ENCODE data around the gene TTF2.
"Not testable (repeated sequence)": the region's sequence is repeated elsewhere in the genome, so short reads cannot be mapped to it uniquely, and the experiment has no call there.

Gene TTF2

DNA sequence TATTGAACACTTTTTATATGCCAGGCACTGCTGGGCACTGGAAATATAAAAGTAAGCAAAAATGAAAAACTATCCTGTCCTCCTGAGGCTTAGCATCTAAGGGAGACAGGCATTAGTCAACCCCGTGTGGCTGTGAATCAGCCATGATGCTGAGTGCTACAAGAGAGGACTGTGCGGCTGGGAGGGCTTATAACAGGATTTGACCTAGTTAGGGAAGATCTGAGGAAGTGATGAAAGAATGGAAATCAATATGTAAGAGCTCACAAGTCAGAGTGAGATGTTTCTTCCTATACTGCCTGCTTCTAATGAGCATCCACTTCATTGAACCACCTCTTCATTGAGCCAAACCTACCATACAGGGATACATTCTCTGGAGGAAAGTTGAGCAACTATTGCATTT is 46.4 kb downstream of the TTF2 start:
- Histone ChIP-seq H3K27ac (ENCODE audit: low read depth, low read length, severe bottlenecking) (no peak overlapping the region), H3K9me3 (ENCODE audit: control insufficient read depth, low read length) (no peaks in the 10 kb centered on the region), H3K36me3 (ENCODE audit: control insufficient read depth, insufficient read depth, low read length) (peaks cover 49% of the 10 kb centered on the region), H3K4me3 (ENCODE audit: extremely low read depth, insufficient read depth, low read length, poor library complexity, severe bottlenecking) (no peak overlapping the region), H3K4me1 (ENCODE audit: control insufficient read depth, insufficient read depth, low read length, poor library complexity, severe bottlenecking) (no peaks in the 10 kb centered on the region)
- WGBS, 2 experiments (ENCODE audit: insufficient coverage in 2 of 2), result 78 to 100% methylated on average over 2 of the region's 2 CpGs

DNA sequence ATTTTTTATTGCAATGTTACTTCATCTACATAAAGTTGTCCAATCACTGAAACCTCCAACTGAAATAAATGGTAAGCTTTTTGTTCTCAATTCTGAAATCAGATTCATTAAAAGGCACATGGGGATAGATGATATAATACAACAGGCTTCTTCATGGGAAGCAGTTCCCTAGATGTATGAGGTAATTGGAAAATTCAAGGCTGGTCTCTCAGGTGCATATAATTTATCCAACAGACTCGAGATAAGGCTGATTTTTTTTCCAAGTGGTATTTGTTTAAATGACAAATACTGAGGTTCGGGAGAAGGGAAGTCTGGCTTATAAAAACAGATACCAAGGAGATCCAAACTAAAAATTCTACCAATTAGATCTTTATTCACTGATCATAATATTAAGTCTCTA is 47.2 kb downstream of the TTF2 start:
- no peaks in the 10 kb centered on the region for H3K9me3 ChIP-seq (ENCODE audit: control insufficient read depth, low read length)
- H3K27ac ChIP-seq (ENCODE audit: low read depth, low read length, severe bottlenecking), result no peak overlapping the region
- no CpG with 5 or more reads among the region's 2 CpGs for WGBS, 2 experiments (ENCODE audit: insufficient coverage in 2 of 2)
- H3K4me3 ChIP-seq (ENCODE audit: extremely low read depth, insufficient read depth, low read length, poor library complexity, severe bottlenecking), result no peak overlapping the region
- H3K4me1 ChIP-seq (ENCODE audit: control insufficient read depth, insufficient read depth, low read length, poor library complexity, severe bottlenecking), result no peaks in the 10 kb centered on the region
- peaks cover 42% of the 10 kb centered on the region for H3K36me3 ChIP-seq (ENCODE audit: control insufficient read depth, insufficient read depth, low read length)

DNA sequence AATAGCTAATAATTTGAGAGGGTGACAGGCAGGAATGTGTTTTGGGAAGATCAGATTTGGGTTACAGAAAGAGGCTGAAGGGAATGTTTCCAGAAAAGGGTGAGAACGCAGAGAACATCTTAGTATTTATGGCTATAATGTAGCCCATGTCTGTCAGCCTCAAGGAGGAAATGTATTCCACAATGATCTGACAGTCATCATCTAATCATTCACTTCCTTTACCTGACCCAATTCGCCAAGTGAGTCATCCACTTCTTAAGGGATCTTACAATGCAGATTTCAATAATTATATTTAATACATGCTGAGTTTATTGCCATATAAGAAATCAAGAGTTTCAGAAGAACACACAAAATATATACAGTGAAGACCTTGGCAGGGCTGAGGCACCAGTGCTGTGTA is 50.6 kb downstream of the TTF2 start:
- Histone ChIP-seq H3K27ac (ENCODE audit: low read depth, low read length, severe bottlenecking) (no peak overlapping the region), H3K9me3 (ENCODE audit: control insufficient read depth, low read length) (no peaks in the 10 kb centered on the region), H3K4me3 (ENCODE audit: extremely low read depth, insufficient read depth, low read length, poor library complexity, severe bottlenecking) (no peak overlapping the region), H3K4me1 (ENCODE audit: control insufficient read depth, insufficient read depth, low read length, poor library complexity, severe bottlenecking) (no peaks in the 10 kb centered on the region), H3K36me3 (ENCODE audit: control insufficient read depth, insufficient read depth, low read length) (peaks cover 38% of the 10 kb centered on the region)
- whole genome bisulfite sequencing, 2 experiments (ENCODE audit: insufficient coverage in 2 of 2), result 100% methylated on average over 1 of the region's 2 CpGs

DNA sequence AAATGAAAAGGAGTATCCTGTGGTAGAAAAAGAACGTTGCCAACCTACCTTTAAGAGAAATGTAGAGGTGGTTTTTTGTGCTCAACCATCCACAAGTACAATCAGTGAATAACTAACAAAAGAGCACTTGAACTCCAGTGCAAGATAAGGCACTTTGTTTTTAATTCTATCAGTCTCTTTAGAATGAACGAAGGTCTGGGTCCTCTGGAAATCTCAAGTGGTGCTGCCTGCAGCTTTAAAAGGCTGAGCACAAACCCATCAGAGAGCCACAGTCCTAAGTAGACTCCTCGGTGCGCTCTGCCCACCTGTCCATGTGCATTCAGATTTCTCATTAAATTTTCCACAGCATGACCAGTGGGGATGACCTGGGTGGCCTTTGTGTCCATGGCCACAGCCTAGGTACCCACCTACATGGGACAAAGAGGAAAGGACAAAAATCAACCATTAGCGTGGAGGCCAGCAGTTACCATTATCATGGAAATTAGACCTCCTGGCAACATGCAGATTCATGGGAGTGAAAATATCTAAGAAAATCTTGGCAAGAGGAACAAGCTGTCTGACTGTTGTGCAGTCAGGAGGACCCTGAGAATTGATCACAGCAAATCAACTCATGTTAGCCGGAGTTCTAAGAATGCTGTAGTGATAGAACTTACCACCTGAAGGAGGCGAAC is 52.1 kb downstream of the TTF2 start:
- peaks cover 28% of the 10 kb centered on the region for H3K36me3 ChIP-seq (ENCODE audit: control insufficient read depth, insufficient read depth, low read length)
- H3K4me3 ChIP-seq (ENCODE audit: extremely low read depth, insufficient read depth, low read length, poor library complexity, severe bottlenecking), result no peak overlapping the region
- no peaks in the 10 kb centered on the region for H3K9me3 ChIP-seq (ENCODE audit: control insufficient read depth, low read length)
- no peak overlapping the region for H3K27ac ChIP-seq (ENCODE audit: low read depth, low read length, severe bottlenecking)
- H3K4me1 ChIP-seq (ENCODE audit: control insufficient read depth, insufficient read depth, low read length, poor library complexity, severe bottlenecking), result no peaks in the 10 kb centered on the region
- 91 to 92% methylated on average over 5 to 6 of the region's 7 CpGs for WGBS, 2 experiments (ENCODE audit: insufficient coverage in 2 of 2)

DNA sequence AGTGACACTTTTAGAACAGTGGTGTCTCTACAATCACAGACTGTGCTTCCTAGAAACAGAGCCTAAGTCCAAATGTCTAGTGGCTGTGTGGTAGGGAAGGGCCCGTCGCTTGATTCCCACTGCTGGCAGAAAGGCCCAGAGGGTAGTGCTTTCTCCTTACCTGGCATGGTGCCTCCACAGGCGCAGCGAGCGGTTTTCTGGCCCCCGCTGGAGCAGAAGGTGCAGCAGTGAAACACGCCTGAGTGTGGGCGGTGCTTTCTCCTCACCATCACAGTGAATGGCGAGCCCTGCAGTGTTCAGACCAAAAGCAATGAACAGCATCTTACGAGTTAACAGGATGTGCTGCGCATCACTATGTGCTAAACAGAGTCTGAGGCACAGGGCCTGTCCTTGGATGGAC is 53.1 kb downstream of the TTF2 start:
- Histone ChIP-seq H3K4me1 (ENCODE audit: control insufficient read depth, insufficient read depth, low read length, poor library complexity, severe bottlenecking) (no peaks in the 10 kb centered on the region), H3K27ac (ENCODE audit: low read depth, low read length, severe bottlenecking) (no peak overlapping the region), H3K9me3 (ENCODE audit: control insufficient read depth, low read length) (no peaks in the 10 kb centered on the region), H3K4me3 (ENCODE audit: extremely low read depth, insufficient read depth, low read length, poor library complexity, severe bottlenecking) (no peak overlapping the region), H3K36me3 (ENCODE audit: control insufficient read depth, insufficient read depth, low read length) (peaks cover 30% of the 10 kb centered on the region)
- WGBS, 2 experiments (ENCODE audit: insufficient coverage in 2 of 2), result 95 to 96% methylated on average over 11 of the region's 11 CpGs

DNA sequence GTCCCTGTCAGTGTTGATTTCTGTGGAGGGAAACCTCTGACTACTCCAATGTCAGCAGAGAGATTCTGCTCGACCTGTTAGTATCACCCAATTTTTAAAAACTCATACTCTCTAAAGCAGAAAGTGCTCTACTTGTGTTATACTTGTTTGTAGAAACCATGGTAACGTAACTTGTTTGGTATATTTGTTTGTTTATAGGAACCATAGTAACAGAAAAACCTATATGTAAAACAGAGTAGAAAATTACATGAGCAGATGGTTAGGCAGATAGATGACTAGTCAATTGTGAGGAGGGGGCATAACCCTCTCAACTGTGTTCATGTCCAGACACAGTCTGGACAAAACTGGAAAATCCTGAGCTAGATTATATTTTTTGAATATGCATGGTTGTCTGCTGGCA is 54.8 kb downstream of the TTF2 start:
- WGBS, 2 experiments (ENCODE audit: insufficient coverage in 2 of 2), result no CpG with 5 or more reads among the region's 2 CpGs
- no peaks in the 10 kb centered on the region for H3K4me1 ChIP-seq (ENCODE audit: control insufficient read depth, insufficient read depth, low read length, poor library complexity, severe bottlenecking)
- H3K9me3 ChIP-seq (ENCODE audit: control insufficient read depth, low read length), result no peaks in the 10 kb centered on the region
- H3K27ac ChIP-seq (ENCODE audit: low read depth, low read length, severe bottlenecking), result no peak overlapping the region
- peaks cover 24% of the 10 kb centered on the region for H3K36me3 ChIP-seq (ENCODE audit: control insufficient read depth, insufficient read depth, low read length)
- no peak overlapping the region for H3K4me3 ChIP-seq (ENCODE audit: extremely low read depth, insufficient read depth, low read length, poor library complexity, severe bottlenecking)

DNA sequence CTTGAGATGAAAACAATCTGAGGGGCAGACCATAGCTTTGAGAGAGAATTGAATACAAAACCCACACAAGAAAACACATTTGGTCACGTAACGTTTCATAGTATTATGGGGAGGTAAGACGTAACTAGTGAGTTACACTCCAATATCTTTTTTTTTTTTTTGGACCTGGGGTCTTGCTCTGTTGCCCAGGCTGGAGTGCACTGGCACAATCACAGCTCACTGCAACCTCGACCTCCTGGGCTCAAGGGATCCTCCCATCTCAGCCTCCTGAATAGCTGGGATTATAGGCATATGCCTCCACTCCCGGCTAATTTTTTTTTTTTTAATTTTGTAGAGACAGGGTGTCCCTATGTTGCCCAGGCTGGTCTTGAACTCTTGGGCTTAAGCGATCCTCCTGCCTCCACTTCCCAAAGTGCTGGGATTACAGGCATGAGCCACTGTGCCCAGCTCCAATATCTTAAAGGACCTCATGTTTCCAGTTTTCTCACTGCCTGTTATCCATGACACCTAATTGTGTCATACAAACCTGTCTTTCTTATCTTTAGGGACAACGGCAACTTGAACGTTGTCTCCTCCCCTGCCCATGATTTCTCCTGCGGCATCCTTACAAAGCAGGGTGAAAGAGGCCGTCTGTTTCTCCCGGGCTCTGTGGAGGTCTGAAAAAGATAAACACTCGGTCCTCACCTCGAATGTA is 56.1 kb downstream of the TTF2 start:
- 90 to 95% methylated on average over 8 to 9 of the region's 13 CpGs for WGBS, 2 experiments (ENCODE audit: insufficient coverage in 2 of 2)

DNA sequence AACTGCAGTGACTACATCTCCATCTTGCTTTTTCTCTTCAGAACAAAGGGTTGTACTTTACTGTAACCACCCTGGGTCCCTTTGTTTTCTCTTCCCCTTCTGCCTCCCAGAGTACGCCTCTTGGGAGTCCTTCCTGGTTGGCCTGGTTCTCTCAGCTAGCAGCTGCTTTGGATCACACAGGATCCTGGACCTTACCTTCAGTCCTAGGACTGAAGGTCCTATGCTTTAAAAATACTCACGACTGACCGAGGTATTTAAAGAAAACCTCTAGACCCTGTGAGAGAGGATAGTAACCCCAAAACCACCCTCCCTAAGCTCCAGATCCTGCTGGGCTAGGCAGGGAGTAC is 56.6 kb downstream of the TTF2 start:
- Histone ChIP-seq H3K4me1 (ENCODE audit: control insufficient read depth, insufficient read depth, low read length, poor library complexity, severe bottlenecking) (no peaks in the 10 kb centered on the region), H3K27ac (ENCODE audit: low read depth, low read length, severe bottlenecking) (no peak overlapping the region), H3K4me3 (ENCODE audit: extremely low read depth, insufficient read depth, low read length, poor library complexity, severe bottlenecking) (no peak overlapping the region), H3K36me3 (ENCODE audit: control insufficient read depth, insufficient read depth, low read length) (peaks cover 24% of the 10 kb centered on the region), H3K9me3 (ENCODE audit: control insufficient read depth, low read length) (no peaks in the 10 kb centered on the region)
- 88 to 94% methylated on average over 3 of the region's 3 CpGs for WGBS, 2 experiments (ENCODE audit: insufficient coverage in 2 of 2)

More for the DNA sequence above, 56.1 kb downstream of the TTF2 start:
- Histone ChIP-seq H3K36me3 (ENCODE audit: control insufficient read depth, insufficient read depth, low read length) (peaks cover 24% of the 10 kb centered on the region), H3K27ac (ENCODE audit: low read depth, low read length, severe bottlenecking) (no peak overlapping the region), H3K9me3 (ENCODE audit: control insufficient read depth, low read length) (no peaks in the 10 kb centered on the region), H3K4me1 (ENCODE audit: control insufficient read depth, insufficient read depth, low read length, poor library complexity, severe bottlenecking) (no peaks in the 10 kb centered on the region), H3K4me3 (ENCODE audit: extremely low read depth, insufficient read depth, low read length, poor library complexity, severe bottlenecking) (no peak overlapping the region)

DNA sequence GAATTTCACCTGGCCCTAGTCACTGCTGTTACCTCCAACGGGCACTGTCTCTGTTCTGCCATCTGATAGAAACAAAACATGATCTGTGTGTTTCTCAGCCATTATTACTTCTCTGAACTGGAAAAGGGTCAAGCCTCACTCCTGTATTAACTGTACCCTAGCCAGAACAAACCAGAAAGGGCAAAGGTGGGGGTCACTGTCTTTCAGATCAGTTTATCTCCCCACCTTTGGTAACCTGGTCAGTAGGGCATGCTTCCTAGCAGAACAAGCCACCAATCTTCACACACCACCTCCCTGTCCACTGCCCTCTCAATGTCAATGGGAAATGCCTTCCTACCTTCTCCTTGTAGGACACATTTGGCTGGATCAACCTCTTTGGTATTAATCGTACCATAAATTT is 57.6 kb downstream of the TTF2 start:
- no peak overlapping the region for H3K27ac ChIP-seq (ENCODE audit: low read depth, low read length, severe bottlenecking)
- no peaks in the 10 kb centered on the region for H3K9me3 ChIP-seq (ENCODE audit: control insufficient read depth, low read length)
- 83 to 100% methylated on average over 2 of the region's 2 CpGs for WGBS, 2 experiments (ENCODE audit: insufficient coverage in 2 of 2)
- H3K36me3 ChIP-seq (ENCODE audit: control insufficient read depth, insufficient read depth, low read length), result peaks cover 24% of the 10 kb centered on the region
- H3K4me1 ChIP-seq (ENCODE audit: control insufficient read depth, insufficient read depth, low read length, poor library complexity, severe bottlenecking), result peaks cover 4% of the 10 kb centered on the region
- H3K4me3 ChIP-seq (ENCODE audit: extremely low read depth, insufficient read depth, low read length, poor library complexity, severe bottlenecking), result no peak overlapping the region

DNA sequence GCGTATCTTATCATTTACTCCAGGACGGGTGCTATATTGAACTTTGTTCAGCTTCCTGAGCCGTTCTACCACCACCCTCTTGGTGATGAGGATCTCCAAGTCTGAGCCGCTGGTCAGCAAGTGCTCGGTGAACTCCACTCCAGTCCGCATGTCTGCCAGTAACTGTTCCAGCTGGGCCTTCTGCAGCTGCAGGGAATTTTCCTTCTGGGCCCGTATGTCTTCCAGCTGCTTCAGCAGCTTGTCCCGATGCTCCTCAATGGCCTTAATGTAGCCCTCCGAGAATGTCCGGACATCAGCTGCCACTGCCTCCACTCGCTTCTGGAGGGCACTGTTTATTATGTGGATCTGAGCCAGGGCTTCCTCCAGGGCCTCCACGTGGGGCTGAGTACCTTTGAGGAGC is 58.0 kb downstream of the TTF2 start:
- Histone ChIP-seq H3K36me3 (ENCODE audit: control insufficient read depth, insufficient read depth, low read length) (peaks cover 21% of the 10 kb centered on the region), H3K4me1 (ENCODE audit: control insufficient read depth, insufficient read depth, low read length, poor library complexity, severe bottlenecking) (peaks cover 4% of the 10 kb centered on the region), H3K27ac (ENCODE audit: low read depth, low read length, severe bottlenecking) (no peak overlapping the region), H3K4me3 (ENCODE audit: extremely low read depth, insufficient read depth, low read length, poor library complexity, severe bottlenecking) (no peak overlapping the region), H3K9me3 (ENCODE audit: control insufficient read depth, low read length) (no peaks in the 10 kb centered on the region)
- 90 to 97% methylated on average over 11 to 12 of the region's 12 CpGs for WGBS, 2 experiments (ENCODE audit: insufficient coverage in 2 of 2)

DNA sequence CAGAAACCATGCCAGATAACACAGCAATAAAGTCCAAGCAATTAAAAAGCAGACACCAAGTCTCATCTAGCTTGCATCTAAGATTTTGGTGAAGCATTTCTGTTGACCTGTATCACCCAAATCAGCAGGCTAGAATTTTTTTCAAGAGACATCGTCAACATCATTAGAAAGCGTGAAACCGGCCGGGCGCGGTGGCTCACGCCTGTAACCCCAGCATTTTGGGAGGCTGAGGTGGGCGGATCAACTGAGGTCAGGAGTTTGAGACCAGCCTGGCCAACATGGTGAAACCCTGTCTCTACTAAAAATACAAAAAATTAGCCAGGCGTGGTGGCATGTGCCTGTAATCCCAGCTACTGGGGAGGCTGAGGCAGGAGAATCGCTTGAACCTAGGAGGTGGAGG is 59.0 kb downstream of the TTF2 start:
- not testable (repeated sequence) for H3K4me1 ChIP-seq (ENCODE audit: control insufficient read depth, insufficient read depth, low read length, poor library complexity, severe bottlenecking); H3K27ac ChIP-seq (ENCODE audit: low read depth, low read length, severe bottlenecking); H3K9me3 ChIP-seq (ENCODE audit: control insufficient read depth, low read length); H3K4me3 ChIP-seq (ENCODE audit: extremely low read depth, insufficient read depth, low read length, poor library complexity, severe bottlenecking)
- WGBS, 2 experiments (ENCODE audit: insufficient coverage in 2 of 2), result 85 to 95% methylated on average over 4 to 10 of the region's 10 CpGs
- peaks cover 16% of the 10 kb centered on the region for H3K36me3 ChIP-seq (ENCODE audit: control insufficient read depth, insufficient read depth, low read length)
